GM12878 (cell line): ENCODE measurements around the gene ASCC2. TPM values are rescaled to one million over a fixed set of nuclear protein-coding genes. Genes with fewer than 3 reads are reported as not detected.

Experiments
- ATAC-seq: fragments of 200-7000 bp; cut with Tn5 transposase; 3 replicates; pipeline ENCODE4 v1.9.1; 2020; ENCODE audit warnings: mild to moderate bottlenecking, moderate library complexity
- BruUV-seq: library from RNA; stranded (reverse); fragments of 400-500 nt; replicated peaks from 2 replicates; lab custom pipeline; 2021; lab: Mats Ljungman, UMichigan
- CTCF ChIA-PET: fragments of 300-600 bp; sonication (Branson Sonifier 250); formaldehyde crosslinking; extraction: SDS; loops from one replicate; lab custom pipeline; 2021; ENCODE audit warnings: inconsistent platforms; lab: Yijun Ruan, JAX
- POLR2A ChIA-PET: fragments of 350-600 bp; formaldehyde crosslinking; extraction: SDS; loops from one replicate; lab custom pipeline; 2021; ENCODE audit warnings: inconsistent platforms; lab: Charles Lee
- RAD21 ChIA-PET: fragments of 300-600 bp; sonication (Branson Sonifier 250); formaldehyde crosslinking; loops from one replicate; lab custom pipeline; 2023; ENCODE audit warnings: antibody characterized with exemption; ENCODE audit not compliant: unreplicated experiment; lab: Charles Lee
- SMC1A ChIA-PET: fragments of 300-600 bp; sonication (Branson Sonifier 250); formaldehyde crosslinking; loops from one replicate; lab custom pipeline; 2023; ENCODE audit not compliant: unreplicated experiment, uncharacterized antibody; lab: Charles Lee
- DNase-seq: peaks from one replicate; pipeline ENCODE4 v3.0.0-alpha.2; 2011; ENCODE audit warnings: low read depth, low spot score
- FAIRE-seq: peaks from 3 replicates; lab custom pipeline; 2011; peaks lifted over from hg19 to GRCh38; lab: Jason Lieb, UNC
- H2AFZ ChIP-seq: 2 replicates; pipeline ENCODE4 v1.6.0; 2011; ENCODE audit warnings: low read depth, low read length, control low read depth; ENCODE audit not compliant: control insufficient read depth
- H3K27ac ChIP-seq: 2 replicates; pipeline ENCODE4 v1.5.1; 2011; ENCODE audit warnings: control low read depth; ENCODE audit not compliant: control insufficient read depth, insufficient read depth
- H3K27me3 ChIP-seq, 2 experiments: replicated peaks in 1 of 2; 2 replicates each; pipeline versions ENCODE4 v1.6.0 to v1.6.1; 2011; ENCODE audit warnings: low read length in 1 of 2; ENCODE audit not compliant: control insufficient read depth in 2 of 2, insufficient read depth in 2 of 2
- H3K36me3 ChIP-seq, 2 experiments: 2 replicates each; pipeline ENCODE4 v1.5.1; 2011; ENCODE audit warnings: low read length in 1 of 2; ENCODE audit not compliant: control insufficient read depth in 2 of 2, insufficient read depth in 2 of 2
- H3K4me1 ChIP-seq: 2 replicates; pipeline ENCODE4 v1.6.1; 2011; ENCODE audit warnings: mild to moderate bottlenecking, low read length, moderate library complexity, mixed read lengths; ENCODE audit not compliant: control insufficient read depth, insufficient read depth
- H3K4me2 ChIP-seq: 2 replicates; pipeline ENCODE4 v1.6.0; 2011; ENCODE audit warnings: control low read depth; ENCODE audit not compliant: control insufficient read depth, insufficient read depth
- H3K4me3 ChIP-seq: fragments of 200-600 bp; sonication (generic); 2 replicates; pipeline ENCODE4 v1.5.1; 2016
- H3K79me2 ChIP-seq: 2 replicates; pipeline ENCODE4 v1.6.0; 2011; ENCODE audit warnings: low read length; ENCODE audit not compliant: control insufficient read depth, insufficient read depth
- H3K9ac ChIP-seq: 2 replicates; pipeline ENCODE4 v1.8.0; 2011; ENCODE audit warnings: low read length, control low read depth, mixed read lengths; ENCODE audit not compliant: control insufficient read depth, insufficient read depth
- H3K9me3 ChIP-seq: replicated peaks from 3 replicates; pipeline ENCODE4 v1.5.1; 2011; ENCODE audit warnings: mild to moderate bottlenecking, low read length; ENCODE audit not compliant: control insufficient read depth, insufficient read depth
- H4K20me1 ChIP-seq: 2 replicates; pipeline ENCODE4 v1.6.0; 2011; ENCODE audit not compliant: control insufficient read depth, insufficient read depth
- CBFB ChIP-seq: IDR thresholded peaks from 2 replicates; pipeline ENCODE4 v1.6.1; 2016; ENCODE audit warnings: antibody characterized with exemption, low read depth
- CEBPB ChIP-seq, 2 experiments: fragments of 150-350 bp in 1 of 2; IDR thresholded peaks; 2 replicates each; pipeline ENCODE4 v1.6.1; 2012 to 2014; ENCODE audit warnings: low read depth in 2 of 2, low read length in 2 of 2, borderline replicate concordance in 1 of 2, inconsistent platforms in 1 of 2
- CREM ChIP-seq: IDR thresholded peaks from 2 replicates; pipeline ENCODE4 v1.6.1; 2014; ENCODE audit warnings: antibody characterized with exemption, low read depth
- EP300 ChIP-seq, 2 experiments: fragments of 150-350 bp in 1 of 2; IDR thresholded peaks; 2 replicates each; pipeline ENCODE4 v1.6.1; 2011 to 2012; ENCODE audit warnings: low read depth in 2 of 2, low read length in 2 of 2, borderline replicate concordance in 1 of 2, improper control_type of control experiment in 1 of 2, inconsistent platforms in 1 of 2; ENCODE audit not compliant: control insufficient read depth in 1 of 2
- HDAC6 ChIP-seq: fragments of 200-600 bp; sonication (generic); IDR thresholded peaks from one replicate; pipeline ENCODE4 v1.8.0; 2017; ENCODE audit warnings: antibody characterized with exemption; ENCODE audit not compliant: unreplicated experiment
- JUNB ChIP-seq: IDR thresholded peaks from 2 replicates; pipeline ENCODE4 v1.6.1; 2016; ENCODE audit warnings: antibody characterized with exemption, mild to moderate bottlenecking
- KLF5 ChIP-seq: fragments of 450-650 bp; IDR thresholded peaks from 2 replicates; pipeline ENCODE4 v1.6.1; 2014; ENCODE audit warnings: mild to moderate bottlenecking; ENCODE audit not compliant: partially characterized antibody
- NFXL1 ChIP-seq: fragments of 450-650 bp; IDR thresholded peaks from 2 replicates; pipeline ENCODE4 v1.6.1; 2017; ENCODE audit warnings: antibody characterized with exemption, mild to moderate bottlenecking, borderline replicate concordance
- PAX8 ChIP-seq: fragments of 450-650 bp; IDR thresholded peaks from 2 replicates; pipeline ENCODE4 v1.6.1; 2017; ENCODE audit warnings: mild to moderate bottlenecking, moderate library complexity
- PRDM15 ChIP-seq: fragments of 450-650 bp; formaldehyde crosslinking; IDR thresholded peaks from 2 replicates; pipeline ENCODE4 v1.4.0; 2020; ENCODE audit warnings: mild to moderate bottlenecking, moderate library complexity
- SP1 ChIP-seq: IDR thresholded peaks from one replicate; pipeline ENCODE4 v1.6.1; 2011; ENCODE audit warnings: low read depth, low read length
- SUZ12 ChIP-seq: fragments of 200-600 bp; sonication (generic); IDR thresholded peaks from one replicate; pipeline ENCODE4 v1.6.1; 2018; ENCODE audit warnings: antibody characterized with exemption, mild to moderate bottlenecking; ENCODE audit not compliant: unreplicated experiment
- YY1 ChIP-seq: IDR thresholded peaks from 2 replicates; pipeline ENCODE4 v1.6.1; 2011; ENCODE audit warnings: low read depth, mild to moderate bottlenecking, low read length
- ZBTB11 ChIP-seq: fragments of 450-650 bp; formaldehyde crosslinking; IDR thresholded peaks from 2 replicates; pipeline ENCODE4 v1.5.0; 2022; ENCODE audit warnings: mild to moderate bottlenecking, missing genetic modification characterization
- ZSCAN29 ChIP-seq: fragments of 450-650 bp; IDR thresholded peaks from 2 replicates; pipeline ENCODE4 v1.6.1; 2017; ENCODE audit warnings: mild to moderate bottlenecking, moderate library complexity
- WGBS: methylation state at CpG from one replicate; pipeline ENCODE4 v1.1.6; 2016; ENCODE audit warnings: low lambda C conversion rate; ENCODE audit not compliant: insufficient replicate concordance, insufficient coverage; ENCODE audit errors: missing lambda C conversion rate; 5-methylcytosine and 5-hydroxymethylcytosine counted together
- in situ Hi-C: fragments of 300-500 bp; cut with MboI; formaldehyde crosslinking; loops from 9 replicates; pipeline ENCODE4 v1.14.3; 2018; ENCODE audit warnings: mixed read lengths
- intact Hi-C: fragments of 100-400 bp; cut with micrococcal nuclease; formaldehyde crosslinking; loops from one replicate; pipeline ENCODE4 v1.14.2; 2022; ENCODE audit not compliant: unreplicated experiment
- polyA plus RNA-seq, 11 experiments: library from polyadenylated mRNA; depleted of rRNA in 4 of 11; unstranded in 6 of 11; stranded (reverse) in 5 of 11; fragments of >200 nt; fragmentation: Nextera tagmentation in 4 of 11; fragmentation: Illumina TruSeq in 1 of 11; extraction: Ambion mirVana in 4 of 11; extraction: Trizol in 1 of 11; gene quantifications; 1 replicate in 1 of 11; 2 replicates in 10 of 11; pipeline versions ENCODE4 v1.2.1 to v1.2.3, GENCODE V29; 2011 to 2016; ENCODE audit warnings: inconsistent platforms in 2 of 11, missing spikeins in 2 of 11, low read depth in 1 of 11
- total RNA-seq, 4 experiments: library from RNA; depleted of rRNA in 3 of 4; stranded (reverse); fragments of >200 nt in 3 of 4; fragmentation: Illumina TruSeq in 1 of 4; extraction: Trizol in 1 of 4; gene quantifications; 2 replicates each; pipeline versions ENCODE4 v1.2.1 to v1.2.3, GENCODE V29; 2013 to 2021

The ASCC2 gene
- total and polyA plus RNA-seq, 10 of the 15 experiments (the other 5 are each of a cell fraction or from before 2014, with no cell fraction given): 5.3 to 91.4 (median 56.5) TPM

GRCh38 chr22:29821291-29822016 is 16.6 kb downstream of the ASCC2 start:
- no peaks in the 10 kb centered on the region for H3K9me3 ChIP-seq
- peak; percentile 98 for ATAC-seq
- TF ChIP-seq CEBPB (IDR thresholded peaks at IDR 0.05; ENCODE audit: borderline replicate concordance in 1 of 2, low read depth in 2 of 2, low read length in 2 of 2) (no peak), SP1 (peak; percentile 17), NFXL1 (no peak), CBFB (0 out of 2 replicates have a peak, but pooled peaks have one; percentile 47), YY1 (no peak), PRDM15 (no peak), PAX8 (no peak), CREM (peak; percentile 85), JUNB (peak; percentile 90), HDAC6 (no peak), ZSCAN29 (no peak), EP300 (IDR thresholded peaks at IDR 0.05; ENCODE audit: borderline replicate concordance in 1 of 2, control insufficient read depth in 1 of 2, low read depth in 2 of 2, low read length in 2 of 2) (no peak; a peak in 1 of 4 replicates), ZBTB11 (CRISPR knock-in tag) (no peak), KLF5 (no peak), SUZ12 (no peak)

More at GRCh38 chr22:29821291-29822016, 16.6 kb downstream of the ASCC2 start:
- no peak overlapping the region for H2AFZ ChIP-seq
- ChIA-PET RAD21 (interaction anchor here (0.7 to 1.7 kb wide), 4 partner anchors 17 to 184 kb away, joined by 3 to 9 read pairs (median 4); partner anchors contain the start of gene ASCC2), SMC1A (interaction anchor here (0.6 to 1.7 kb wide), 6 partner anchors 10 to 534 kb away, joined by 3 to 11 read pairs (median 4); partner anchors contain the start of gene ASCC2), POLR2A (interaction anchor here (0.8 to 1.5 kb wide), 5 partner anchors 10 to 158 kb away, joined by 3 to 7 read pairs (median 5); partner anchors contain the start of gene ASCC2), CTCF (interaction anchor here (0.5 to 1.2 kb wide), 4 partner anchors 94 to 1885 kb away, joined by 3 to 5 read pairs (median 3); no protein-coding TSS in a partner anchor)
- no peak overlapping the region for H3K4me3 ChIP-seq
- no TSS peak for BruUV-seq
- H3K27me3 ChIP-seq: no peaks in the 10 kb centered on the region
- intact Hi-C loops (loop anchor here (5.0 kb wide), 1 partner anchor 186 kb away; no protein-coding TSS in a partner anchor), in situ Hi-C loops (no loop called here)
- H3K4me2 ChIP-seq: 0 out of 2 replicates have a peak overlapping the region, but pooled peaks have one; percentile 35
- no peaks in the 10 kb centered on the region for H3K79me2 ChIP-seq
- peak; percentile 82 for DNase-seq
- H3K36me3 ChIP-seq: peaks cover 10 to 38% of the 10 kb centered on the region in 2 experiments
- FAIRE-seq: peak; percentile 95
- H3K9ac ChIP-seq: no peak overlapping the region
- WGBS: 26% methylated on average over 7 of the region's 7 CpGs
- H3K27ac ChIP-seq: peak overlapping the region; percentile 70
- H3K4me1 ChIP-seq: peaks cover 7% of the 10 kb centered on the region; the same call in 1 of the 2 replicates
- H4K20me1 ChIP-seq: no peaks in the 10 kb centered on the region
